GM18499 (cell line): ENCODE results near the gene TRAPPC11.

ENCODE experiments used
- ATAC-seq: cut with Tn5 transposase; IDR thresholded peaks from one replicate; pipeline ENCODE4 v1.9.1; 2021; ENCODE audit warnings: moderate number of reproducible peaks; ENCODE audit not compliant: insufficient read depth, unreplicated experiment

TRAPPC11 gene

DNA sequence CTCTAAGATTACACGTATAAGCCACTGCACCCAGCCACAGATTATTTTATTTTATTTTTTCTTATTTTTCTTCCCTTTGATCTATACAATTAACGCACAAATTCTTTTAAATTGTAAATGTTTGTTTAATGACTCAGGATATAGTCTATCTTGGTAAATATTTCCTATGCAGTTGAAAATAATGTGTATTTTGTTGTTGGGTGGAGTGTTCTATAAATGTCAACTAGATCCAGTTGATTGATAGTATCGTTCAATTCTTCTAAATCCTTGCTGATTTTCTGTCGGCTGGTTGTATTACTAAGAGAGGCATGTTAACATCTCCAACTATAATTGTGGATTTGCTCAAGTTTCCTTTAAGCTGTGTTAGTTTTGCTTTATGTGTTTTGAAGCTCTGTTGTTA, 92.0 kb downstream of the TRAPPC11 start:
- ATAC-seq: no peak

DNA sequence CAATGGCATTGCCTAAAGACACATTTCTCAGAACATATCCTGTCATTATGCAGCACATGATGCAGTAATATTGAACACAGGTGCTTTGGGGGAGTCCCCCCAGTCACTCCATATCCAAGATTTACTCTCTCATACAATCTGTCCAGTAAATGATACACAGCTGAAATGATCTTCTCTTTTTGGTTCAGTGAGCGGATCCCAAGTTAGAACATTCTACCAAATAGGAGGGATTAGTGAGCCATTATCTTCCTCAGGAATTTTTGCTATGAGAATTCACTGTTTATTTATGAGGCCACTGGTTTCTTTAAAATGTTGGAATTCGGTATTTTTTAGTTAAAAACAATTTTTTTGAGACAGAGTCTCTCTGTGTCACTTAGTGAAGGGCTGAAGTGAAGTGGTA, 96.5 kb downstream of the TRAPPC11 start:
- no peak for ATAC-seq

DNA sequence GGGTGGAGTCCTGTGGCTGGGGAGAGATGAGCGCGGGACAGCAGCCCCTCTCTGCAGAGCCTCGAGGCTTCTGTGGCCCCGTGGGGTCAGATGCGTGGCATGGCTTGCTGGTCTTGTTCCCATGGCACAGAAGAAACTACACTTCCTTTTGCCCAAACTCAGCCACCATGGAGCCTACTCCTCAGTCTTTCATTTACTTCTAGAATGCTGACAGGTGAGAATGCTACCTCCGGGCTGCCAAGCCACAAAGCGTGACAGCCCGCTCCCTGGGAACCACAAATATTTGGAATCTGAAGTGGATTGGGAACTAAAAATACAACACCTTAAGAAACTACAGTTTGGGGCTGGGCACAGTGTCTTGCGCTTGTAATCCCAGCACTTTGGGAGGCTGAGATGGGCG, 98.0 kb downstream of the TRAPPC11 start:
- ATAC-seq: no peak

DNA sequence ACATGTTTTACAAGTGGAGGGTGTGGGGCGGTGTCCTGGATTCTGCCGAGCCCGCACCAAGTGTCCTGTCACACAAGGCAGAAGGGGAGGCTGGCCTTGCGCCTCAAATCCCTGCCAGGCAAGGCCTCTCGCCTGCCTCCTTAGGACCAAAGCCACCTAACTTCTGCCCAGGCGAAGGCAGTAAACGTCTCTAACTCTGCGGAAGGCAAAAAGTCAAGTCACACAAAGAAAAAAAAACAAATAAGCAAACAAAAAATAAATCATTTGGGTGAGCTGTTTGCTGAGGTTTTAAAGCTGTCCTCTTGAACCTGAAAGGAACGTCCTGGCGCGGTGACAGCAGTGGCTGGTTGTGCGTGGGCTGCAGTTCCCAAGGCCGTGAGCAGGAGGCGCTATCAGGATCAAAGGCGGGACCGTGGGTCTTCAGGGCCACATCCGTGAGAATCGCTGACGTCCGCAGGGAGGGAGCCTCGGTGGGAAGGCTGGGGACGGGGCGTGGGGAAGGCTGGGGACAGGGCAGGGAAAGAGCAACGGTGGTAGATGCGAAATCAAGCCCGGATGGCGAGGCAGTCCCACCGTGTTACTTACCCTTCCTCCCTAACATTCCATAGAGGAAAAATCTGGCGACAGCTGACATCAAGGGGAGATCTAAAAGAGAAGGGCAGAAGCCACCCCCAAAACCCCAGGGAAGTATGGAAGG, 99.1 kb downstream of the TRAPPC11 start:
- no peak for ATAC-seq

DNA sequence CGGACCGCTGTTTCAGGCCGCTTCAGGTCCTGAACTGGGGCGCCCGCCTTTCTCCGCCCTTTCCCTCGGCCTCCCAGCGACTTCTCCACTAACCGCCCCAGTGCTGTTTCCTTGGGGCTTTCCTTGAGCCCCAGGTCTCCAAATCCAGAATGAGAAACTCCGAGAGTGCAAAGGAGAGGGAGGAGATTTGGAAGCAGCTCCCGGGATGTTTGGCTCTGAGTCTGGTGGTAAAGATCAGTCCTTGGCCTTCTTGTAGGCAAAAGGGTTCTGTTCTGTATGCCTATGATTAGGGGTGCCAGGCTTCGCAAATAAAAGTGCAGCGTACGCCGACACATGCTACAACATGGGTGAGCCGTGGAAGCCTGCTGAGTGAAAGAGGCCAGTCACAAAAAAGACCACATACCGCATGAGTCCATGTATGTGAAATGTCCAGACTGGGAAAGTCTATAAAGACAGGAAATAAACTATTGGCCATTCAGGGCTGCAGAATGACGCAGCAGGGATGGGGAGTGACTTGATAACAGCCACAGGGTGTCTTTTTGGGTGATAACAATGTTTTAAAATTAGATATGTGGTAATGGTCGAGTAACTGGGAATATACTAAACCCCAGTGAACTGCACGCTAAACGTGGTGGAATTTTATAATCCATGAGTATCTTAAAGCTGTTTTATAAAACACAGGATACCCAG, 99.8 kb downstream of the TRAPPC11 start:
- ATAC-seq: no peak

DNA sequence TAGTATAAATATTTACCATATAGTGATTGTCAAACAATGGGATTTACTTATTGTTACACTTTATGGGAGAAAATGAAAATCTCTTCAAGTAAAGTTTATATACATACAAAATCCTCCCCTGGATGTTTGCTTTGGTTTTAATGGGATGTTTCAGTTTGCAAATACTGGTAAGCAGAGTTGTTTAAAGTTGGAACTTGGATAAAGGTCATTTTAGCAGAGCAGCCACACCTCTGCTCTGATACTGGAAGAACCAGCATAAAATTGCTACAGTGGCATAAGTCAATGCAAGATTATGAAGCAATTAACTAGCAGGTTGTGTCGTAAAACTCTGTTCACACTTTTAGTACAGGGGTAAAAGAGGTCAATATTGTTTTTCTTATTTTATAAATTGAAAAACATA, 101.2 kb downstream of the TRAPPC11 start:
- ATAC-seq: no peak
